ENCODE results near the gene FRMD4A. TPM values are rescaled to one million over a fixed set of nuclear protein-coding genes. Genes with fewer than 3 reads are reported as not detected.
"Not testable (repeated sequence)": the region's sequence is repeated elsewhere in the genome, so short reads cannot be mapped to it uniquely, and the experiment has no call there.

The FRMD4A gene
- total RNA-seq, 1 donor from 2014 or later: 23.7 TPM

DNA sequence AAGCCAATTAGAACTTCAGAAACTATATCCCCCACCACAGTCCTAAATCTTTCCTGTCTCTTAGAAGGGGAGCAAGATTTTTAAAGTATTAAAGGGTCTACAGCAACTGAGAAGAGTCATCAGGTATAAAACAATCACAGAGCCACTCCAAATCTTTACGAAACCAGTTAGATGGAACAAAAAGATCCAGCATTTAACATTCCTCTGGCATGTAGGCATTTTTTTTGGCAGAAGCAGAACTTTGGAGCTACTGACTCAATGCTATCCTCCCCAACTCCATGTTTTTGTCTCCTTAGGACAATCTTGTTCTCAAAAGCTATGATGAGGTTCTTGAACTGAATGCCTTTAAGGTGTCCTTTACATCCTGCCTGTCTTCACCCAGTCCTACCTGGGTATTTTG is 410.7 kb downstream of the FRMD4A start:
- DNase-seq (ENCODE audit: low spot score): no peak
- intact Hi-C loops (cut with DNase I): no loop called here

DNA sequence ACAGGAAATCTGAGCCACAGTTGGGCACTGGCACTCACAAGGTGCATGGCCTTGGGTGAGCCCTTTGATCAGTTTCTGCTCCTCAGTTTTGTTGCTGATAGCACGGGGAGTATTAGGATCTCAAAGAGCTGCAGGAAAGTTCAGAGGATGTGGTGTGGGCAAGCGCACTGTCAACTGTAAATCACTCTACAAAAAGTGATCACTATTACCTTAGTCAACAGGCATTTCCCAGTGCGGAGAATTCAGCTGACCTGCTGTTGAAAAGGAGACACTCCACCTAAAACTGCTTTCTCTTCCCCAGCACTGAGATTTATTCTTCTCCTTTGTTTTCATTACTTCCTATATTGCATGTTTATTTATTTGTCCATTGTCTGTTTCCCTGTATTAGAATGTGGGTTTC is 412.9 kb downstream of the FRMD4A start:
- intact Hi-C loops (cut with DNase I): no loop called here
- no peak for DNase-seq (ENCODE audit: low spot score)

DNA sequence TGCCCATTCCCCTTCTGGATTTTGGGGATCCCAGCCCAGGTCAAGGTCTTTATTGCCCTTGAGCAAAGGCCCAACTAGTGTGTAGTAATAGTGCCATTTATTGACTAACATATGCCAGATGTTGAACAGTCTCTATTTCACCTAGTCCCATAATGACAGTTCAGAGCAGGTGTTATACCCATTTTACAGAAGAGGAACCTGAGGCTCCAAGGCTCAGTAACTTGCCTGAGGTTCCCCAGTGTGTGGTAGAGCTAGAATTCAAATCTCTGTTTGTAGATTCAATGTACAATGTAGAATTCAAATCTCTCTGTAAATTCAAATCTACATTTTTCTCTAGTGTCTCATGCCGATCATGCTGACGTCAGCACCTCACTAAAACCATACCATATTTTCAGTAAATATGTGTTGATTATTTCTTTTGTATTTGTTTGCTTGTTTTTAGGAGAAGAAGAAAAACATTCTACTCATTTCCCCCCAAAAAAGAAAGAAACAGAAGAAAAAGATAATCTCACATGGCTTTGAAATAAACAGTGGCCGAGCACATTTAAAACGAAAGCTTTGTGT is 414.3 kb downstream of the FRMD4A start:
- DNase-seq (ENCODE audit: low spot score): no peak
- intact Hi-C loops (cut with DNase I): no loop called here

DNA sequence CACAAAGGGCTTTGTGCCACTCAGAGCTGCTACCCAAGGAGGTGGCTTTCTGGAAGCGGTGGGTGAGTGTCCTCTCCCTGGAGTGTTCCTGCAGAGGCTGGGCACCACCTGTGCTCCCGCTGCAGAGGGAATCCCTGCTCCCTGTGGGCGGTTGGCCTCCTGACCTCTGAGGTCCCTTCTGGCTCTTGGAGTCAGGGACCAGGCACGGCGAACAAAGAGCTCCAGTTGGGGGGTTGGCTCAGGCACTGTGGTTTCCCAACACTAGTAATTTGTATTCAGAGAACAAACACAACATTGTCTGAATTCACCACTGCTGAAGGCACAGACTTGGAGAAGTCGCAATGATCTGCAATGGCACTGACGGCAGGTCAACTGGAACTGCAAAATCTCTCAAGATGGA is 415.0 kb downstream of the FRMD4A start:
- intact Hi-C loops (cut with DNase I): no loop called here
- DNase-seq (ENCODE audit: low spot score): no peak

DNA sequence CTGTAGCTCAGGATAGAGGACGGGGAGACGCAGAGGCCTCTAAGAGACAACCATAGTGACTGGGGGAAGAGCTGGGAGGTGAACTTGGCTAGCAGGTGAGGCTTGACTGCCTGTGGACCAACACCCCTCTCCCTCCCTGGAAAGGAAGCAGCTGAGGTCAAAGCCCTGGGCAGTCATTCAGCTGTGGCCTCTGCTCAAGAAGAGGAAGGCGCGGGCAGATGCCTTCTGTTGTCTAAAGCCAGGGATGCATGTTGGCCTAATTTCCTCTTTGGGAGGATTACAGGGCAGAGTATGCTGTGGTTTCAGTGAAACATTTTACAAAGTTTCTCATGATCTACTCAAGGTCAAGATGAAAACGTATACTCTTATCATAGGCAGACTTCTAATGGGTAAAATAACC is 416.8 kb downstream of the FRMD4A start:
- no peak for DNase-seq (ENCODE audit: low spot score)
- intact Hi-C loops (cut with DNase I): no loop called here

DNA sequence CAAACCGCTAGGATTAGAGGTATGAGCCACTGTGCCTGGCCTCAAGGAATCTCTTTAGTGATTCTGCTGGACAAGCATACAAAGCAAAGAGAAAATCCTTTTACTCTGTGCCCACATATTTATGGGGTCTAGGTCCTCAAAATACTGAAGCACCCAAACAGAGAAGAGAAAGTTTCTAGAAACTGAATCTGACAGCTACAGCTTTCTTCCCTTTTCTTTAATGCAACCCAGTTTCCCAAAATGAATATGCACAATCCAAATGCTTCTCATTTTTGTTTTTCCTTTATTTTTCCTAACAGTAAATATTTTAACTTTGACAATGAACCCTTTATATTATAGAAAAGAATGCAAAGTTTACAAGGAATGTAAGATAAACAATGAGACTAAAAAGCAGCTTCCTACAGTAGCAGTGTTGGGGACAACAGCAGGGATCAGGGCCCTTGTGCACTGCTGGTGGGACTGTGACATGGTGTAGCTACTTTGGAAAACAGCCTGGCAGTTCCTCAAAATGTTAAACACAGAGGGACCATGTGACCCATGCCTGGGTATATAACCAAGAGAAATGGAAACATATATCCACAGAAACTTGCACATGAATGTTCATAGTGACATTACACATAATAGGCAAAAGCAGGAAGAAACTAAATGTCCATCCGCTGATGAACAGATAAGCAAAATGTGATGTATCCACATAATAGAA is 418.8 kb downstream of the FRMD4A start:
- intact Hi-C loops (cut with DNase I): no loop called here
- no peak for DNase-seq (ENCODE audit: low spot score)

DNA sequence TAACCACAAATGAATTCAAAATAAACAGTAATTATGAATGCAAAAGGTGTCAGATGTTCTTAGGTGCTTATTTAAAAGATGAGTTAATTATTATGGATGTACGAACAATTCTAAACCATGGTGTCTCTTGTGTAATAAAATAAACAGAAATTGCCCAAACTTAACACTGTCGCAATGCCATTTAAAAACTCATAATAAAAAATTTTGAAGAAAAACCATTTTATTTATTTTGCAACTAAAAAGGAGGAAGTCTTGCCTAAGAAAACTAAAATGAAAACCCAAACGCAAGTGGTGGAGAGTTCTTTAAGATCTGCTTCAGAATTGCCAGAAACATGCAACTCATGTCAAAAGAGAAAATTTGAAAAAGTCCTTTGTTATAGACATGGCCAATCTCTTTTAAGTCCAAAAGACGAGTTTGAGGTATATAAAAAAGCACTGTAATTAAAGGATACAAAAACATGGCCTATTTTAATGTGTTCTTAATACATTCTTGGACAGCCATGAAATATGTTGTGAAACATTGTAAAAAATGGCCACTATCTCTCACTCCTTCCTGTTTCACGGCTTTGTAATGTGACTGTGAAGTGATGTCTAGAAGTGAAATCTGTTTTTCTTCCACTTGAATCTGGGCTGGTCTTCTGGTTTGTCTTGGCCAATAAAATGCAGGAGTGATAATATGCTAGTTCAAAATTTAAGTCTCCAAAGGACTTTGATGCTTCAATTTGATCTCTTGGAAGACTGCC is 421.0 kb downstream of the FRMD4A start:
- DNase-seq (ENCODE audit: low spot score): no peak
- intact Hi-C loops (cut with DNase I): no loop called here

DNA sequence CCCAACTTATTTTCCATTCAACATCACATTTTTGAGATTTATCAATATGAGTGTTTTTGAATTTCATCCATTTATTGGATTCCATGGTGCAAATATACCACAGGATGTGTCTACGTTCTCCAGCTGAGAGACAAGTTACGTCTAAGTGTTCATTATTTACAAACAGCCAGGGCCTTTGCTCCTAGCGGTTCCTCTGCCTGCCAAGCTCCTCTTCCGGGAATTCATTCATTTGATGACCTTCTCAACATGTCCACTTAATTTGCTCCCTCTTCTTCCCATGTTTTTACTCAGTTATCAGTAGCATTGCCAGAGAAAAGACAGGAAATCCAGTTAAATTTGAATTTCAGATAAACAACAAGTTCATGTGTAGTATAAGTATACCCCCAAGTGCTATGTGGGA is 422.2 kb downstream of the FRMD4A start:
- intact Hi-C loops (cut with DNase I): no loop called here
- no peak for DNase-seq (ENCODE audit: low spot score)

DNA sequence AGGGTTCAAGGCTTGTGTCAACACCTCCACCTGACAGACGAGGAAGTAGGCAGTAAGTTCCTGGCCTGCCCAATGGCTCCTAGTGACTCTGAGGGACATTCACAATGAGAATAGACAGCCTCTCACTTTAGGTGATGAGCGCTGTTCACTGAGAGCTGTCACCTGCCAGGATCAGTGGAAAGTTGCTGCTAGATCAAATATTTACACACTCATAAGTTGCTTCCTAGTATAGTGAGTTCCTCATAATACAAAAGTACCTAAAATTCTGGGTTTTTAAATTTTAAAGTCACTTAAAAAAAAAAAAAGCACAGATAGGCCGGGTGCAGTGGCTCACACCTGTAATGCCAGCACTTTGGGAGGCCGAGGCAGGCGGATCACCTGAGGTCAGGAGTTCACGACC is 423.2 kb downstream of the FRMD4A start:
- intact Hi-C loops (cut with DNase I): no loop called here
- DNase-seq (ENCODE audit: low spot score): no peak

DNA sequence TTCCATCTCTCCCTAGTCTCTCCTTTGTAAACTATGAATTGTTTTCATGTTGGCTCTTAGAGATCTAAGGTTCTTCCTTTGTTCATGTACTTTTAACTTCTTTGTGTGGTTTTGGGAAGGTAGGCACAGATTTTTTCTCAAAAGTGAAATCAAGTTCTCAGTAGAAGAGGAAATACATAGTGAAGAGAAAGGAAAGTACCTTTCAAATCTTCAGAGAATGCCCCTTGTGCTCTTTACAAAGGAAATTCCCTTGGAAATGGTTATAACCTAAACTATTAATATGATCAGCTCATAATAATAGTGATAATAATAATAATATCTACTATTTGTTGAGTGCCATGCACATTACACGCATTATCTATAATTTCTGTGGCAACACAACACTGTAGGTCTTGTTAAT is 425.4 kb downstream of the FRMD4A start:
- DNase-seq (ENCODE audit: low spot score): no peak
- intact Hi-C loops (cut with DNase I): no loop called here

DNA sequence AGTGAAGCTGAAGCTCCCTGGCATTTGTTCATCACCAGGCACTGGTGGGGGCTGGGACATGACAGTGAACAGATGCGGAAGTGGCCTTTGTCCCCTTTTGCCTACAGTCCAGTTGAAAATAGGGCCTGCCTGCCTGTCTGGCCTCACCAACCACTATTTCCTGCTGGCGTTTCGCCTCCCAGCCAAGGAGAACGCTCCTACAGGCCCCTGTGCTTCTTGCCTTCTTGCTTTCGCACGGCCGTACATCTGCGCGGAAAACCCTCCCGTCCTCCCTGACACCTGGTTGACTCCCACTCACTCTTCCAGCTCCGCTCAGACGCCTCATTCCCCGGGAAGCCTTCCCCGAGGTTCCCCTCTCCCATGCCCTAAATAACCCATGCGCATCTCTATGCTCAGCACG is 426.7 kb downstream of the FRMD4A start:
- DNase-seq (ENCODE audit: low spot score): no peak
- intact Hi-C loops (cut with DNase I): no loop called here

DNA sequence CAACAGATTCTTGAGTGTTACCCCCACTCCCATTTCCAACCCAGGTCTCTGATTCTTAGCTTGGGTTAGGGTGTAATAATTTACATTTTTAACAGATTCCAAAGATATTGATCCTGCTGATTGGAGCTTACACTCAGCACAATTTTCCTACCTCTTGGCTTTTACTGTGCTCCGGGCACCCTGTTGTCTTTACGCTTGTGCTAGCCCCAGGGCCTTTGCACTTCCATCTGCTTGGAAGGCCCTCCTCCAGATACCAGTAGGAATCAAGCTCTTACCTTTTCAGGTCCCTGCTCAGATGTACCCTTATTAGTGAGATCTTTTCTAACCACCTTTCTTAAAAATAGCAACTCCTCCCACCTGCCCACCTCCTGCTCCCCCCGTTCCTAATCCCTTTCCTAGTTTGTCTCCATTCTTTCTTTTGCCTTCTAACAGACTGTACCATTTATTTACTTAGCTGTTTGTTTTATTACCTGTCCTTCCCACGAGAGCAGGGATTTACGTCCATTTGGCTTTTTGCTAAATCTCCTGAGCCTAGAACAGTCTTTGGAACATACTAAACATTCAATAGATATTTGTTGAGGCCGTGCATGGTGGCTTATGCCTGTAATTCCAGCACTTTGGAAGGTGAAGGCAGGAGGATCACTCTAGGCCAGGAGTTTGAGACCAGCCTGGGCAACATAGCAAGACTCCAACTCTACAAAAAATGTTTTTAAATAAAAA is 427.7 kb downstream of the FRMD4A start:
- intact Hi-C loops (cut with DNase I): no loop called here
- no peak for DNase-seq (ENCODE audit: low spot score)

DNA sequence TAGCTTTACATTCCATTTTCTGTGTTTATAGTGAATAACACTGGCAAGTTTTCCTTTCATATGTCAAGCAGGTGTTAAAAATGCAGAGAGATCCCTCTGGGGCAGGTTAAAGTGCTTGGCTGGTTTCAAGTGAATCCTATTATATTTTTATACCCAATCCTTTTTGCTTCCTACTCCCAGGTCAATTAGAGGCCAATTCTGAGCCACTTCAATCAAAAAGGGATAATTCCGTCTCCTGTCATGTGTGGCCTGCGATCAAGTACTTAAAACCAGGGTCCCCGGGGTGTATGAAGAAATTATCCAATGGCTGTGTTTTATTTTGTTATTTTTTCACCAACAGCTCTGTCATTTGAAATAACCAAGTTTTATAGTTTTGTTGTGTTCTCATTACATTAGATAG is 430.8 kb downstream of the FRMD4A start:
- intact Hi-C loops (cut with DNase I): no loop called here
- no peak for DNase-seq (ENCODE audit: low spot score)

DNA sequence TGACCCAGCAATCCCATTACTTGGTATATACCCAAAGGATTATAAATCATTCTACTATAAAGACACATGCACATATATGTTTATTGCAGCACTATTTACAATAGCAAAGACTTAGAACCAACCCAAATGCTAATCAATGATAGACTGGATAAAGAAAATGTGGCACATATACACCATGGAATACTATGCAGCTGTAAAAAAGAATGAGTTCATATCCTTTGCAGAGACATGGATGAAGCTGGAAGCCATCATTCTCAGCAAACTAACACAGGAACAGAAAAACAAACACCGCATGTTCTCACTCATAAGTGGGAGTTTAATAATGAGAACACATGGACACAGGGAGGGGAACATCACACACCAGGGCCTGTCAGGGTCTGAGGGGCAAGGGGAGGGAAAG is 434.6 kb downstream of the FRMD4A start:
- DNase-seq (ENCODE audit: low spot score); intact Hi-C loops (cut with DNase I): not testable (repeated sequence)

DNA sequence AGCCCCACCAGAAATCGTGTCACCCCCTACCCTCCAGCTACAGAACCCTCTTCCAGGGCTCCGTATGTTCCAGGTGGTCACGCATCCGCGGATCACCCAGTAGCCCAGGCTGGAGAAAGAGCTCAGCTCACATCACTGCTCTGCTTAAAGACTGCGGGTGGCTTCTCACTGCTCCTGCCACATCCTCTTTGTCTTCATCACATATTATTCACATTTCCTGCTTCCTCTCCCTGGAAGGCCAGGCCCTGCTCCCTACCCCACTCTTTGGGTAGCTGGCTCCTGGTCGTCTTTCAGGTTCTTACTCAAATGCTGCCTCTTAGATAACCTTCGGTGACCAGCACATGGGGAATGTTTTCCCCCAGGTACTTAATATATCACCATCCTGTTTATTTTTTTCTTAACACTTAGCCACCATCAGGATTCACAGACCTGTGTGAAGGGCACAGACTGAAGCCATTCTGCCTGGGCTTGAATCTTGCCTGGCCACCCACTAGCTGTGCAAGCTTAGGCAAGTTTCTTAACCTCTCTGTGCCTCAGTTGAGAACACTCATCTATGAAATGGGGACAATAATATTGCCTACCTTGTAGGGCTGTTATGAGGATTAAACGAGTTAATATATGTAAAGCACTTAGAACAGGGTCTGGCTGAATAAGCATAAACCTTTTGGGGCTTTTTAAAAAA is 436.2 kb downstream of the FRMD4A start:
- no peak for DNase-seq (ENCODE audit: low spot score)
- intact Hi-C loops (cut with DNase I): loop anchor here (5.0 kb wide), 1 partner anchor 102 kb away; no protein-coding TSS in a partner anchor

DNA sequence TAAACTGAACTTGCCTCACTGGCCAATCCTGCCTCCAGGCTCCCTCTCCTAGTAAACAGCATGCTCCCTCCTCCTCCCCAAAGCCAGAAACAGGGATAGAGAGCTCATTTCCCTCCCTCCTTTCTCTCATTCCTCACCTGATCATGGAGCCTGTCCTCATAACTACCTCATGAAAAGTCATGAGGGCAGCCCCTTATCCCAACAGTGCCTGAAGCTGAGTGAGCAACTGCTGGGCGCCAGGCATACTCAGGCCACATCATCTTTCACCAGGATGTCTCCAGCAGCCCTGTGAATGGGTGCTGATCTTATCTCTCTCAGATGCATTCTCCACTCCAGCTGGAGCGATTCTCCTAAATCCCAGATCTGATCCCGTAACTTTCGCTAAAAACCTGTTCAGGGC is 436.8 kb downstream of the FRMD4A start:
- no peak for DNase-seq (ENCODE audit: low spot score)
- intact Hi-C loops (cut with DNase I): loop anchor here (5.0 kb wide), 1 partner anchor 102 kb away; no protein-coding TSS in a partner anchor

DNA sequence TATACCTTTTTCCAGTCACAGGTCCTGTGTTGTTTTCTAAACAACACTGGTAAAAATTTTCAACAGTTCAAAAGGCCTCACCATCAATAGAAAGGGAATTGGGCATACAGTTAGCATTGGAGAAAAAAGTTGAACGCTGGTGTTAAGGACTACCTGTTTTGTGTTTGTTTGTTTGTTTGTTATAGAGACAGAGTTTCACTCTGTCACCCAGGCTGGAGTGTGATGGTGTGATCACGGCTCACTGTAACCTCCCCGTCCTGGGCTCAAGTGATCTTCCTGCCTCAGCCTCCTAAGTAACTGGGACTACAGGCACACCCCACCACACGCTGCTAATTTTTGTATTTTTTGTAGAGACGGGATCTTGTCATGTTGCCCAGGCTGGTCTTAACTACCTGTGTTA is 437.9 kb downstream of the FRMD4A start:
- intact Hi-C loops (cut with DNase I): loop anchor here (5.0 kb wide), 1 partner anchor 101 kb away; no protein-coding TSS in a partner anchor
- DNase-seq (ENCODE audit: low spot score): no peak

DNA sequence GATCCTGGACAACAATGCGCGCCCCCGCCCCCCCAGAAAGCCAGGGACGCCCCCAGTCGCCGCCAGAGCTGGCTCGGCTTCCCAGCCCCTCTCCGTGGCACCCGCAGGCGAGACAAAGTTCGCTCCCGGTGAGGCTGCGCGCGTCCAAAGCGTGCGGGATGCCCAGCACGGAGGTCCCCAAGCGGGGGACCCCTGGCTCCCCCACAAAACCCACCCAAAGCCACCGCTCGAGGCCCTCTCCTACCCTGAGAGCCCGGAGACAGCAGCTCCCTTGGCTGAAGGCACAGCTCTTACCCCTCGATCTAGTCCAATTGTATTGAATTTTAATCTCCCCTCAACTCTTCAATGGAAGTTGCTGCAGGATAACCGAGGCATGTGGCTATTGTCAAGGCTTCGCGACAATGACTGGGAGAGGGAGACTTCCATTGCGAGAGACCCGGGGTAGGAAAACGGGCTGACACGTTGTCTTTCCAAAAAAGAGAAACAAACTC is 438.7 kb downstream of the FRMD4A start:
- intact Hi-C loops (cut with DNase I): loop anchor here (5.0 kb wide), 1 partner anchor 100 kb away; no protein-coding TSS in a partner anchor
- no peak for DNase-seq (ENCODE audit: low spot score)

All from cardiac septum (tissue), 1 donor.